Measurements from ENCODE around the gene SCAMP4.

Gene SCAMP4

GRCh38 chr19:1952635-1953034 lies 47.4 kb downstream of the SCAMP4 start:
- H3K9me3 ChIP-seq (ENCODE audit: insufficient read depth, low read length): no peaks in the 10 kb centered on the region
- no peak overlapping the region for H2AFZ ChIP-seq (ENCODE audit: low read depth, low read length)
- no peaks in the 10 kb centered on the region for H3K27me3 ChIP-seq (ENCODE audit: low read depth, low read length)
- no peak overlapping the region for H3K4me2 ChIP-seq (ENCODE audit: low read length)
- no peak overlapping the region for H3K9ac ChIP-seq (ENCODE audit: low read length)
- no peak overlapping the region for H3K27ac ChIP-seq (ENCODE audit: low read length)
- H3K4me1 ChIP-seq (ENCODE audit: low read length): no peaks in the 10 kb centered on the region
- H3K4me3 ChIP-seq (ENCODE audit: low read length): no peak overlapping the region
- TF ChIP-seq EZH2phosphoT487 (IDR thresholded peaks at IDR 0.05; ENCODE audit: low read depth): no peak
- TF ChIP-seq, protein P1, sequence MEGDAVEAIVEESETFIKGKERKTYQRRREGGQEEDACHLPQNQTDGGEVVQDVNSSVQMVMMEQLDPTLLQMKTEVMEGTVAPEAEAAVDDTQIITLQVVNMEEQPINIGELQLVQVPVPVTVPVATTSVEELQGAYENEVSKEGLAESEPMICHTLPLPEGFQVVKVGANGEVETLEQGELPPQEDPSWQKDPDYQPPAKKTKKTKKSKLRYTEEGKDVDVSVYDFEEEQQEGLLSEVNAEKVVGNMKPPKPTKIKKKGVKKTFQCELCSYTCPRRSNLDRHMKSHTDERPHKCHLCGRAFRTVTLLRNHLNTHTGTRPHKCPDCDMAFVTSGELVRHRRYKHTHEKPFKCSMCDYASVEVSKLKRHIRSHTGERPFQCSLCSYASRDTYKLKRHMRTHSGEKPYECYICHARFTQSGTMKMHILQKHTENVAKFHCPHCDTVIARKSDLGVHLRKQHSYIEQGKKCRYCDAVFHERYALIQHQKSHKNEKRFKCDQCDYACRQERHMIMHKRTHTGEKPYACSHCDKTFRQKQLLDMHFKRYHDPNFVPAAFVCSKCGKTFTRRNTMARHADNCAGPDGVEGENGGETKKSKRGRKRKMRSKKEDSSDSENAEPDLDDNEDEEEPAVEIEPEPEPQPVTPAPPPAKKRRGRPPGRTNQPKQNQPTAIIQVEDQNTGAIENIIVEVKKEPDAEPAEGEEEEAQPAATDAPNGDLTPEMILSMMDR (IDR thresholded peaks at IDR 0.05; ENCODE audit: low read depth, low read length): no peak
- H4K20me1 ChIP-seq (ENCODE audit: insufficient read depth, low read length): peaks cover 90% of the 10 kb centered on the region
- H3K79me2 ChIP-seq (ENCODE audit: low read length): peaks cover 99% of the 10 kb centered on the region
- peaks cover 27% of the 10 kb centered on the region for H3K36me3 ChIP-seq (replicated peaks; ENCODE audit: low read depth, low read length)

GRCh38 chr19:1953037-1953436 lies 47.8 kb downstream of the SCAMP4 start:
- Histone ChIP-seq H3K36me3 (replicated peaks; ENCODE audit: low read depth, low read length) (peaks cover 27% of the 10 kb centered on the region), H3K27ac (ENCODE audit: low read length) (no peak overlapping the region), H2AFZ (ENCODE audit: low read depth, low read length) (no peak overlapping the region), H3K4me1 (ENCODE audit: low read length) (no peaks in the 10 kb centered on the region), H3K4me3 (ENCODE audit: low read length) (no peak overlapping the region), H3K27me3 (ENCODE audit: low read depth, low read length) (no peaks in the 10 kb centered on the region), H3K9me3 (ENCODE audit: insufficient read depth, low read length) (no peaks in the 10 kb centered on the region), H3K4me2 (ENCODE audit: low read length) (no peak overlapping the region), H3K9ac (ENCODE audit: low read length) (no peak overlapping the region), H4K20me1 (ENCODE audit: insufficient read depth, low read length) (peaks cover 90% of the 10 kb centered on the region), H3K79me2 (ENCODE audit: low read length) (peaks cover 99% of the 10 kb centered on the region)
- TF ChIP-seq, protein P1 (IDR thresholded peaks at IDR 0.05; ENCODE audit: low read depth, low read length): no peak
- no peak for TF ChIP-seq EZH2phosphoT487 (IDR thresholded peaks at IDR 0.05; ENCODE audit: low read depth)

DNA sequence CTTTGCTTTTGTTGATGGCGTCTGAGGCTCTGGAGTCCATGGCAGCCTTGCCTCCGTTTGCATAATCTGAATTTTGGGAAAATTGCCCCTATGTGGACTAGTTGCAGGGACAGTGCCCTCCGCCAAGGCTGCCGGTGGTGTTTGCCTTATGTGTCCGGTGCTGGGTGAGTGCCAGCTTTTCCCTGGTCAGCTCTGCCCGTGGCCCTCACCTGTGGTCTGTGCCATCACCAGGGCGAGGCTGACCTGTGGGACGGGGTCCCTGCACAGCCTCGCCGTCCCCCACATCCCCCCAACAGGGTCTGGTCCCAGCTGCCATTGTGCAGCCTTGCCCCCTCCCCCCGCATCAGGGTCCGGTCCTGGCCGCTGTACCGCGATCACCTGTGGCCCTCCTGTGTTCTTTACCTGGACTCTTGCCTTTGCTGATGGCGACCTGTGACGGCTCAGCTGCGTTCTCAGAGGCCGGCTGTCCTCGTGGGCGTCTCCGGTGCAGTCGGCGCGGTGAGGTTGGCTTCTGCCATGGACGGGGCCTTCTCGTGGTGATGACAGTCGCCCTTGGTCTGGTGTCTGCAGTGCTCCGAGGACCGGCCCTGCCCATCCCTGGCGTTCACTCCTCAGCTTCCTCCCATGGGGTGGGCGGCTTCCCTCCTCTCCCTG lies 48.4 kb downstream of the SCAMP4 start:
- H3K4me3 ChIP-seq (ENCODE audit: low read length): no peak overlapping the region
- no peaks in the 10 kb centered on the region for H3K4me1 ChIP-seq (ENCODE audit: low read length)
- peaks cover 96% of the 10 kb centered on the region for H3K79me2 ChIP-seq (ENCODE audit: low read length)
- H3K36me3 ChIP-seq (replicated peaks; ENCODE audit: low read depth, low read length): peaks cover 27% of the 10 kb centered on the region
- H3K4me2 ChIP-seq (ENCODE audit: low read length): no peak overlapping the region
- H3K9ac ChIP-seq (ENCODE audit: low read length): no peak overlapping the region
- no peak overlapping the region for H2AFZ ChIP-seq (ENCODE audit: low read depth, low read length)
- H3K27me3 ChIP-seq (ENCODE audit: low read depth, low read length): no peaks in the 10 kb centered on the region
- H3K9me3 ChIP-seq (ENCODE audit: insufficient read depth, low read length): no peaks in the 10 kb centered on the region
- H3K27ac ChIP-seq (ENCODE audit: low read length): no peak overlapping the region
- TF ChIP-seq, protein P1 (IDR thresholded peaks at IDR 0.05; ENCODE audit: low read depth, low read length): no peak
- TF ChIP-seq EZH2phosphoT487 (IDR thresholded peaks at IDR 0.05; ENCODE audit: low read depth): no peak
- peaks cover 88% of the 10 kb centered on the region for H4K20me1 ChIP-seq (ENCODE audit: insufficient read depth, low read length)

- TF ChIP-seq, protein P1 (IDR thresholded peaks at IDR 0.05; ENCODE audit: low read depth, low read length): no peak
- TF ChIP-seq EZH2phosphoT487 (IDR thresholded peaks at IDR 0.05; ENCODE audit: low read depth): no peak
- Histone ChIP-seq H2AFZ (ENCODE audit: low read depth, low read length) (no peak overlapping the region), H3K79me2 (ENCODE audit: low read length) (peaks cover 94% of the 10 kb centered on the region), H3K4me3 (ENCODE audit: low read length) (no peak overlapping the region), H3K36me3 (replicated peaks; ENCODE audit: low read depth, low read length) (peaks cover 22% of the 10 kb centered on the region), H3K27ac (ENCODE audit: low read length) (no peak overlapping the region), H3K27me3 (ENCODE audit: low read depth, low read length) (no peaks in the 10 kb centered on the region), H4K20me1 (ENCODE audit: insufficient read depth, low read length) (peaks cover 86% of the 10 kb centered on the region), H3K9ac (ENCODE audit: low read length) (no peak overlapping the region), H3K9me3 (ENCODE audit: insufficient read depth, low read length) (no peaks in the 10 kb centered on the region), H3K4me2 (ENCODE audit: low read length) (no peak overlapping the region), H3K4me1 (ENCODE audit: low read length) (no peaks in the 10 kb centered on the region)
These were observed 49.3 kb downstream of the SCAMP4 start for GRCh38 chr19:1954532-1954933.

Measured in OCI-LY3 (cell line).